BLaER1 (cell line): ENCODE data around the gene CROCC.
A peak's percentile ranks its signal among the peaks of the same experiment; 100 is the strongest.
"Not testable (repeated sequence)": the region's sequence is repeated elsewhere in the genome, so short reads cannot be mapped to it uniquely, and the experiment has no call there.

Experiments used
- H3K27ac ChIP-seq: shearing (Covaris generic); formaldehyde crosslinking; 2 replicates; pipeline ENCODE4 v1.8.1; 2022
- H3K27me3 ChIP-seq: shearing (Covaris generic); formaldehyde crosslinking; 2 replicates; pipeline ENCODE4 v1.8.1; 2022
- H3K36me3 ChIP-seq: shearing (Covaris generic); formaldehyde crosslinking; 2 replicates; pipeline ENCODE4 v1.8.1; 2022
- H3K4me1 ChIP-seq: shearing (Covaris generic); formaldehyde crosslinking; 2 replicates; pipeline ENCODE4 v1.8.1; 2022
- H3K4me2 ChIP-seq: shearing (Covaris generic); formaldehyde crosslinking; 2 replicates; pipeline ENCODE4 v1.8.1; 2022
- H3K4me3 ChIP-seq: shearing (Covaris generic); formaldehyde crosslinking; 2 replicates; pipeline ENCODE4 v1.8.1; 2022
- H3K9ac ChIP-seq: shearing (Covaris generic); formaldehyde crosslinking; 2 replicates; pipeline ENCODE4 v1.8.1; 2022
- H3K9me3 ChIP-seq: shearing (Covaris generic); formaldehyde crosslinking; 2 replicates; pipeline ENCODE4 v1.8.1; 2022
- H4K20me1 ChIP-seq: shearing (Covaris generic); formaldehyde crosslinking; 2 replicates; pipeline ENCODE4 v1.8.1; 2022
- Cebpa-rat ChIP-seq: shearing (Covaris generic); IDR thresholded peaks from 2 replicates; pipeline ENCODE4 v1.8.1; 2022

Gene CROCC

DNA sequence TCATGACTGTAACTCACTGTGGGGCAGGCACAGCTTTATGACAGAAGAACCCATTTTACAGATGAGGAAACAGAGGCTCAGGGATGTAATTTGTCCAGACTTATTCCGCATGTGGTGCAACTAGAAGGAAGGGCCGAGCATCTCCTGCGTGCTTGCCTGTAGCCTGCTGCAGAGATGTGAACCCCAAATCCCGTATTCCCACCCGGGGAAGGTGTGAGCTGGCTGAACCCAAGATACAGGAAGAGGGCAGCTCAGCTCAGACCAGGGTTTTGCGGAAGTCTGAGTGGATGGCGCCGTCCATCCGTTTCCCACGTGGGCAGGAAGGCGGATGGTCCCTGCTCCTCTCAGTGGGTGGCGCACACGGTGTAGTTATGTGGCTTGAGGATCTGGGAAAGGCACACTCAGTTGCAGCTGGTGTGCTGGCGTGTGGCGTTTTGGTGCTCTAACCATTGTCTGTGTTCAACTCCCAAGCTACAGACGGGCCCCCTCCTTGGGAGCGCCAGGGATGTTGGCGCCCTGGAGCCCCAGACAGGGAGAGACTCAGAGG, 1.2 kb downstream of the CROCC start:
- Histone ChIP-seq H4K20me1 (peaks cover 40% of the 10 kb centered on the region), H3K36me3 (no peaks in the 10 kb centered on the region), H3K4me2 (no peak overlapping the region), H3K9me3 (no peaks in the 10 kb centered on the region), H3K27me3 (no peaks in the 10 kb centered on the region), H3K9ac (no peak overlapping the region), H3K27ac (no peak overlapping the region), H3K4me3 (no peak overlapping the region), H3K4me1 (peaks cover 48% of the 10 kb centered on the region)
- no peak for TF ChIP-seq Cebpa-rat

- no peak overlapping the region for H3K27ac ChIP-seq
- no peak overlapping the region for H3K4me3 ChIP-seq
- H3K4me1 ChIP-seq, result peaks cover 58% of the 10 kb centered on the region
- no peak for TF ChIP-seq Cebpa-rat
- no peaks in the 10 kb centered on the region for H3K27me3 ChIP-seq
- no peak overlapping the region for H3K4me2 ChIP-seq
- H3K9ac ChIP-seq, result no peak overlapping the region
- H3K36me3 ChIP-seq, result no peaks in the 10 kb centered on the region
- no peaks in the 10 kb centered on the region for H3K9me3 ChIP-seq
- H4K20me1 ChIP-seq, result peaks cover 41% of the 10 kb centered on the region
Measured at GRCh38 chr1:16924216-16924918, 2.6 kb downstream of the CROCC start.

DNA sequence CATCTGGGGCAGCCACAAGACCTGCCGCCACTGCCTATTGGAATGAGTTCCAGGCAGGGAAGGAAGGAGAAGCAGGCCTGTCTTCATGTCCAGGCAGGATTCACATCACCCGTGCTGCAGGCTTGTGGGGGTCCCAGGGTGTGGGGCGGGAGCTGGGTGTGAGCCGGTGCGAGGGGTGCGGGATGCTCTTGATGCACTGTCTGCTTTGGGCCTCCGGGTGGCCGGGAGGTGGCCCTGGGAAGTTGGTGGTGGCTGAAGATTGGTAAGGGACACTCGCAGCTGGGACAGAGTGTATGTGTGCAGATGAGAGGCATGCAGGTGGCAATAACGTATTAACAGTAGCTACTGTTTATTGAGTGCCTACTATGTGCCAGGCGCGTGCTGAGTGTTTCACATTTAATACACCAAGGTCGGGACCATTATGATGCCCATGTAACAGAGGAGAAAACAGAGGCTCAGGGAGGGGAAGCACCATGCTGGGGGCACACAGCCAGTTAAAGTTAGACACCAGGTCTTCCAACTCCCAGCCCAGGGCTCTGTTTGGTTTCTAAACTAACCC, 3.3 kb downstream of the CROCC start:
- Histone ChIP-seq H3K27me3 (no peaks in the 10 kb centered on the region), H3K4me3 (no peak overlapping the region), H3K9me3 (no peaks in the 10 kb centered on the region), H4K20me1 (peaks cover 48% of the 10 kb centered on the region), H3K27ac (0 out of 2 replicates have a peak overlapping the region, but pooled peaks have one; percentile 15), H3K4me1 (peaks cover 65% of the 10 kb centered on the region), H3K36me3 (no peaks in the 10 kb centered on the region), H3K4me2 (peak overlapping the region; percentile 49; the same call in 1 of the 2 replicates), H3K9ac (no peak overlapping the region)
- TF ChIP-seq Cebpa-rat, result no peak

GRCh38 chr1:16925635-16926490, 4.1 kb downstream of the CROCC start:
- TF ChIP-seq Cebpa-rat, result no peak
- H3K9me3 ChIP-seq, result no peaks in the 10 kb centered on the region
- H3K9ac ChIP-seq, result no peak overlapping the region

GRCh38 chr1:16926491-16927073, 4.9 kb downstream of the CROCC start:
- no peak for TF ChIP-seq Cebpa-rat
- H3K4me1 ChIP-seq, result peaks cover 64% of the 10 kb centered on the region
- H3K27me3 ChIP-seq, result no peaks in the 10 kb centered on the region
- peaks cover 52% of the 10 kb centered on the region for H4K20me1 ChIP-seq
- H3K4me2 ChIP-seq, result peak overlapping the region; percentile 49
- H3K9ac ChIP-seq, result no peak overlapping the region
- no peak overlapping the region for H3K27ac ChIP-seq
- no peaks in the 10 kb centered on the region for H3K9me3 ChIP-seq
- no peaks in the 10 kb centered on the region for H3K36me3 ChIP-seq
- H3K4me3 ChIP-seq, result no peak overlapping the region

More at GRCh38 chr1:16925635-16926490, 4.1 kb downstream of the CROCC start:
- no peaks in the 10 kb centered on the region for H3K27me3 ChIP-seq
- H4K20me1 ChIP-seq, result peaks cover 52% of the 10 kb centered on the region
- 0 out of 2 replicates have a peak overlapping the region, but pooled peaks have one; percentile 15 for H3K27ac ChIP-seq
- no peaks in the 10 kb centered on the region for H3K36me3 ChIP-seq
- peak overlapping the region; percentile 49 for H3K4me2 ChIP-seq
- H3K4me3 ChIP-seq, result no peak overlapping the region
- H3K4me1 ChIP-seq, result peaks cover 69% of the 10 kb centered on the region

GRCh38 chr1:16927256-16927655, 5.5 kb downstream of the CROCC start:
- peaks cover 50% of the 10 kb centered on the region for H4K20me1 ChIP-seq
- no peak for TF ChIP-seq Cebpa-rat
- peaks cover 57% of the 10 kb centered on the region for H3K4me1 ChIP-seq
- H3K4me2 ChIP-seq, result peak overlapping the region; percentile 49; the same call in 1 of the 2 replicates
- no peaks in the 10 kb centered on the region for H3K27me3 ChIP-seq
- no peak overlapping the region for H3K27ac ChIP-seq
- H3K36me3 ChIP-seq, result no peaks in the 10 kb centered on the region
- H3K9ac ChIP-seq, result no peak overlapping the region
- H3K4me3 ChIP-seq, result no peak overlapping the region
- H3K9me3 ChIP-seq, result no peaks in the 10 kb centered on the region

GRCh38 chr1:16927711-16928485, 6.2 kb downstream of the CROCC start:
- H3K36me3 ChIP-seq, result no peaks in the 10 kb centered on the region
- H3K9me3 ChIP-seq, result no peaks in the 10 kb centered on the region
- H3K4me3 ChIP-seq, result no peak overlapping the region
- H3K27ac ChIP-seq, result no peak overlapping the region
- H3K9ac ChIP-seq, result no peak overlapping the region
- no peaks in the 10 kb centered on the region for H3K27me3 ChIP-seq
- H4K20me1 ChIP-seq, result peaks cover 44% of the 10 kb centered on the region
- TF ChIP-seq Cebpa-rat, result no peak
- peaks cover 53% of the 10 kb centered on the region for H3K4me1 ChIP-seq
- peak overlapping the region; percentile 49 for H3K4me2 ChIP-seq

GRCh38 chr1:16929146-16930041, 7.7 kb downstream of the CROCC start:
- H3K9ac ChIP-seq, H3K4me3 ChIP-seq: not testable (repeated sequence)

DNA sequence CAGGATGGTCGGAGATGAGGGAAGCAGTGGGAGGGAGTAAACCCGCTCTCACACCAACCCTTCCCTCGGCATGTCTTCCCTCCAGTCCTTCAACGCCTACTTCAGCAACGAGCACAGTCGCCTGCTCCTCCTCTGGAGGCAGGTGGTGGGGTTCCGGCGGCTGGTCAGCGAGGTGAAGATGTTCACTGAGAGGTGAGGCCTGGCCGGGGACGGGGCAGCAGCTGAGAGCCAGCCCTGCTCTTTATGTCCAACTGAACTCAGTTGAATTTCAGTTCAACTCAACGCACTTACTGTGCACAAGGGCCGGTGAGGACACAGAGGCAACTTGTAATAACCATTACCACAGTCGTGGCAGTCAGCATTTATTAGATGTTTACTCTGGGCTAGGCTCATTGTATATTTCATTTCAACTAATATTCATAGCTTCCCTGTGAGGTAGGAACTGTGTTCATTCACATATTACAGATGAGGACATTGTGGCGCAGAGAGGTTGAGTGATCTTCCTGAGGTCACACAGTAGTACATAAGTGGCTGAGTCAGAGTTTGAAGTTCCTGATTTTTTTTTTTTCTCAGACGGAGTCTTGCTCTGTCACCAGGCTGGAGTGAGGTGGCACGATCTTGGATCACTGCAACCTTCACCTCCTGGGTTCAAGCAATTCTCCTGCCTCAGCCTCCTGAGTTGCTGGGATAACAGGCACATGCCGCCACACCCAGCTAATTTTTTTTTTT, 9.6 kb downstream of the CROCC start:
- H3K36me3 ChIP-seq, result not testable (repeated sequence)

More at GRCh38 chr1:16929146-16930041, 7.7 kb downstream of the CROCC start:
- peak overlapping the region; percentile 24; the same call in 1 of the 2 replicates for H3K27ac ChIP-seq
- peaks cover 53% of the 10 kb centered on the region for H3K4me1 ChIP-seq
- not testable (repeated sequence) for H3K36me3 ChIP-seq, H3K9me3 ChIP-seq, H3K27me3 ChIP-seq
- H4K20me1 ChIP-seq, result peaks cover 37% of the 10 kb centered on the region
- H3K4me2 ChIP-seq, result peak overlapping the region; percentile 63

GRCh38 chr1:16933945-16934344, 12.2 kb downstream of the CROCC start:
- H3K27ac ChIP-seq, H3K9me3 ChIP-seq, H3K4me3 ChIP-seq, H3K4me2 ChIP-seq, H3K27me3 ChIP-seq, H3K9ac ChIP-seq: not testable (repeated sequence)
- Histone ChIP-seq H4K20me1 (peaks cover 13% of the 10 kb centered on the region), H3K4me1 (peaks cover 15% of the 10 kb centered on the region), H3K36me3 (peaks cover 24% of the 10 kb centered on the region; the same call in 1 of the 2 replicates)

More for the DNA sequence above, 9.6 kb downstream of the CROCC start:
- H3K9ac ChIP-seq, H3K4me3 ChIP-seq, H3K27me3 ChIP-seq, H3K4me2 ChIP-seq, H3K27ac ChIP-seq, H3K9me3 ChIP-seq: not testable (repeated sequence)
- Histone ChIP-seq H4K20me1 (peaks cover 17% of the 10 kb centered on the region), H3K4me1 (peaks cover 37% of the 10 kb centered on the region)

GRCh38 chr1:16936580-16936979, 14.8 kb downstream of the CROCC start:
- H3K27ac ChIP-seq, H3K9ac ChIP-seq, H3K4me1 ChIP-seq, H3K27me3 ChIP-seq, H3K4me2 ChIP-seq, H3K9me3 ChIP-seq, H4K20me1 ChIP-seq, H3K4me3 ChIP-seq: not testable (repeated sequence)
- H3K36me3 ChIP-seq, result peaks cover 24% of the 10 kb centered on the region; the same call in 1 of the 2 replicates
